GM19455 (cell line): Measurements from ENCODE around the gene RFC5.

Source experiments
- ATAC-seq: cut with Tn5 transposase; IDR thresholded peaks from one replicate; pipeline ENCODE4 v1.9.1; 2021; ENCODE audit not compliant: unreplicated experiment

Gene RFC5

DNA sequence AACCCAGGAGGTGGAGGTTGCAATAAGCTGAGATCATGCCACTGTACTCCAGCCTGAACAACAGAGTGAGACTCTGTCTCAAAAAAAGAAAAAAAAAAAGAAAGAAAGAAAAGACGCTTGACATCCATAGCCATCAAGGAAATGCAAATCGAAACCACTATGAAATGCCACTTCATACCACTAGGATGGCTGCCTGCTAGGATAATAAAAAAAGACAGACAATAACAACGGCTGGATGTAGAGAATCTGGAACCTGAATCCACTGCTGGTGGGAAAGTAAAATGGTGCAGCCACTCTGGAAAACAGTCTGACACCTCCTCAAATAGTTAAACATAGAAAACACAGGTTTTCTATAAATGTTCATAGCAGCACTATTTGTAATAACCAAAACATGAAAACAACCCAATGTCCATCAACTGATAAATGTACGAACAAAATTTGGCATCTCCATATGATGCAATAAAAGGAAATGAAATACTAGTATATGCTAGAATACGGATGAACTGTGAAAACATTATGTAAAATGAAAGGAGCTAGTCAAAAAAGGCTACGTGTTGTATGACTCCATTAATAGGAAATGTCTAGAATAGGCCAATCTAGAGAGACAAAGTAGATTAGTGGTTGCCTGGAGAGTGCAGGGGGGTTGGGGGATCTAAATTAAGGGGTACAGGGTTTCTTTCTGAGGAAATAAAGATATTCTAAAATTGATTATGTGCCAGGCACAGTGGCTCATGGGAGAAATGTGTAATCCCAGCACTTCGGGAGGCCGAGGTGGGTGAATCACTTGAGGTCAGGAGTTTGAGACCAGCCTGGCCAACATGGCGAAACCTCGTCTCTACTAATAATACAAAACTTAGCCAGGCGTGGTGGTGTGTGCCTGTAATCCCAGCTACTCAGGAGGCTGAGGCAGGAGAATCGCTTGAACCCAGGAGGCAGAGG lies 34.7 kb downstream of the RFC5 start:
- no peak for ATAC-seq

DNA sequence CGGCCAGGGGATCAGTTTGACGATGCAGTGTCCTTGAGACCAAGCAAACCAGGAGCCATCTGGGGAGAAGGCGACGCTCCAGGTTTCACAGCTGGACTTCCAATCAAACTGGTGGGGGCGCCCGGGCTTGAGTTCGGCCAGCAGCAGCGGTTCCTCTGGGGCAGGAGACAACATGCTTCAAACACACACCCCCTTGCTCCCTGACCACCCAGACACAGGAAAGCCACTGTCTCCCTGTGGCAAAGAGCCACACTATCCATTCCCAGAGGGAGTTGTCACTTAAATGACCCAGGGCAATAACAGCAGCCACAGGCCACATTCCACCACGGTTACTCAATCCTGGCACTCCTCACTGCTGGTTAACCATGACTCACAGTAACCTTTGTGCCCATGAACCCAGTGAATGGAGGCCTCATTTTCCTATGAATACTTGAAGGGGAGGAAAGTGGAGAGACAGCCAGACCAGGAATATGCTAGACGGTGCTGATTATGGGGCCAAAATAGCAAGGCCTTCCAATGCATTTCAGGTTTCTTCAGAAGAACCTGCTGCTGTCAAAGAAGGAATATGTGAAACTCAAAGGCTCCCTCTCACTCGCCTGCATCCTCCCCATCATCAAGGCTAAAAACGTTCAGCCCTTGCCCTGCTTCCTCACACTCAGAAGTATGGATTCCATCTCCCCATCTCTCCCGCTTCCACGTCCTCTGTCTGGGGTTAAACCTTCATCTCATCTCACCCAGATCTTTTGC lies 36.0 kb downstream of the RFC5 start:
- ATAC-seq = no peak

DNA sequence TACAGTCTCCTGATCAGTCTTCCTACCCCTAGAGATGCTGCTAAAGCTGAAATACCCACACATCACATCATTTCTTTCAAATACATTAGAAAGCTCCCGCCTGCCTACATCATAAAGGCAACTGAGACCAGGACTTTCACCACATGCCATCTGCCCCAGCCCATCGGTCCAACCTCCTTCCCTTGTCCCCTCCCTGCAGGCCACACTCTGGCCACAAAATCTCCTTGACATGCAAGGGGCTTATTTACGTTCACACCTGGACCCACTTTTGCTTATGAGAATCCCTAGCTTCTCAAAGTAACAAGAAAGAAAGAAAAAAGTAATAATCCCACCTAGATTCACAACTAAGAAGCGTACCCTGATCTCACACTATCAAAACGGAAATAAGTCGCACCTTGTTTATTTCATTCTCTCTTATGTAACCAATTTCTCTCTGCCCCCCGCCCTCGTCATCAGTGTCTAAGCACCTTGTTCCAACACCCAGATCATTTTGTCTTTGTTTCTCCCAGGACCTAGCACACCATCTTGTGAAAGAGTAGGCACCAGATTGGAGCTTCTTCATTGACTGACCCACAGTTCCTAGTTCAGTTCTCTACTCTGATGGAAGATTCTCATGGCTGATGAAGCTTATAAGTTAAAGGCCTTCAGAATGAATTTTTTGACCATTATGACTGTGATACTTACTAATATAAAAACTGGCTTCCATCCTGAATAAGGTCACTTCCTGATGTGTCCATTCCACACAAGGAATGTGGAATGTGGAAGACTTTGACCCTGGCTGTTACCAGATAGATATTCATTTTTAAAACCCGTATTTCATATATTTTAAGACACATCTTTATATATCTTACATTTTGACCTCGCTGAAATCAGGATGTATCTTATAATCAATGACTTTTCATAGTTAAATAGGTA lies 36.8 kb downstream of the RFC5 start:
- no peak for ATAC-seq

DNA sequence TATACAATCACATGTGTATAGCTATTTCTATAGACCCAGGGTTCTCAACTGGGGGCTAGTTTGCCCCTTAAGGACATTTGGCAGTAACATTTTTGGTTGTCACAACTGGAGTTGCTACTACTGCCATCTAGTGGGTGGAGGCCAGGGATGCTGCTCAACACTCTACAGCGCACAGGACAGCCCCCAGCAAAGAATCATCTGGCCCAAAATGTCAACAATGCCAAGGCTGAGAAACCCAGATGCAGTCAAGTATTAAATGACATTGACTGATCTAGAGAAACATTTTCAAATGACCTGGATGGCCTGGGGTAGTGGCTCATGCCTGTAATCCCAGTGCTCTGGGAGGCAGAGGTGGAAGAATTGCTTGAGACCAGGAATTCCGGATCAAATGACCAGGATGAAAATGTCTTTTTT lies 38.6 kb downstream of the RFC5 start:
- ATAC-seq = peak; percentile 71

DNA sequence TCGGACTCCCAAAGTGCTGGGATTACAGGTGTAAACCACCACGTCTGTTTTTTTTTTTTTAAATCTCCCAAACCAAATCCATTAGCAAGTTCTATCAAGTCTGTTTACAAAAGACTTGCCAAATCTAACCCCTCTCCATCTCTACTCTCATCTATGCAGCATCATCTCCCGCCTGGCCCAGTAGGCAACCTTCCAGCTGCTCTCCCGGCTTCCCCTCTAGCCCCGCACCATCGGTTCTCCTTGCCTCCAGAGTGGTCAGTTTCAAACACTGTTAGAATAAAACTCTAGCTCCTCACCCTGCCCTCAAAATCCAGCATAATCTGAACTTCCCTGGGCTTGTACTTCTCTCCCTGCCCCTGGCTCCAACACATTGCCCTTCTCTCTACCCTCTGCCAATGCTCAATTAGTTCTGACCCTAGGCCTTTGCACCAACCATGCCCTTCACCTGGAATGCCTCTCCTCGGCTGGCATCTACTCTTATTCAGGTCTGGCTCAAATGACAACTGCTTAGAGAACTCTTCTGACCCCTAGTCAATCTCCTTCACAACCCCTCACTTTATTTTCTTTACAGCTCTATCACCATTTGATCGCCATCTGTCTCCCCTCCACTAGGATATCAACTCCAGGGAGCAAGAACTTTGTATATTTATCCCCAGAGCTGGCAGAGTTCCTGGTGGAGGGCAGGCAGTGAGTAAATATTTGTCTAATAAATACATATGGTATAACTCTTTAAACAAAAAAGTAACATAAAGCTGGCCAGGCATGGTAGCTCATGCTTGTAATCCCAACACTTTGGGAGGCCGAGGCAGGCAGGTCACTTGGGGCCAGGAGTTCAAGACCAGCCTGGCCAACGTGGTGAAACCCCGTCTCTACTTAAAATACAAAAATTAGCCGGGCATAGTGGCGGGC lies 39.6 kb downstream of the RFC5 start:
- ATAC-seq = no peak

DNA sequence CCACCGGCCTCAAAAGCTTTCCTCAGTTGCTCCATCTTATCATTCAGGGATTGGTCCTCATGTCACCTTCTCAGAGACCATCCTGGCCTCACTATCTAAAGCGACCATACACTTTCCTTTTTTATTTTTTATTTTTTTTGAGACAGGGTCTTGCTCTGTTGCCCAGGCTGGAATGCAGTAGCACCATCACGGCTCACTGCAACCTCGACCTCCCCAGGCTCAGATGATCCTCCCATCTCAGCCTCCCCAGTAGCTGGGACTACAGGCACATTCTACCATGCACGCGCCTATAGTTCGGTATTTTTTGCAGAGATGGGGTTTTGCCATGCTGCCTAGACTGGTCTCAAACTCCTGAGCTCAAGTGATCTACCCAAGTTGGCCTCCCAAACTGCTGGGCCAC lies 41.7 kb downstream of the RFC5 start:
- ATAC-seq = no peak

DNA sequence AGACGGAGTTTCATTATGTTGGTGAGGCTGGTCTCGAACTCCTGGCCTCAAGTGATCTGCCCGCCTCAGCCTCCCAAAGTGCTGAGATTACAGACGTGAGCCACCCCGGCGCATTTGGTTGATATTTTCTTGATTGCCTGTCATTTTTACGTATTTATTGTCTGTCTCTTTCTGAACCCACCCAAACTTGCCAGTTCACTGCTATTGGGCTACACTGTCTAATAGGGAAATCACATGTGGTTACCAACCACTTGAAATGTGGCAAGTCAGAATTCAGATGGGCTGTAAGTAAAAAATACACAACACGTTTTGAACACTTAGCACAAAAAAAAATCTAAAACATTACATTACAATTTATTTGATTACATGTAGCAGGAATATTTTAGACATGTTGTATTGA lies 42.4 kb downstream of the RFC5 start:
- no peak for ATAC-seq

DNA sequence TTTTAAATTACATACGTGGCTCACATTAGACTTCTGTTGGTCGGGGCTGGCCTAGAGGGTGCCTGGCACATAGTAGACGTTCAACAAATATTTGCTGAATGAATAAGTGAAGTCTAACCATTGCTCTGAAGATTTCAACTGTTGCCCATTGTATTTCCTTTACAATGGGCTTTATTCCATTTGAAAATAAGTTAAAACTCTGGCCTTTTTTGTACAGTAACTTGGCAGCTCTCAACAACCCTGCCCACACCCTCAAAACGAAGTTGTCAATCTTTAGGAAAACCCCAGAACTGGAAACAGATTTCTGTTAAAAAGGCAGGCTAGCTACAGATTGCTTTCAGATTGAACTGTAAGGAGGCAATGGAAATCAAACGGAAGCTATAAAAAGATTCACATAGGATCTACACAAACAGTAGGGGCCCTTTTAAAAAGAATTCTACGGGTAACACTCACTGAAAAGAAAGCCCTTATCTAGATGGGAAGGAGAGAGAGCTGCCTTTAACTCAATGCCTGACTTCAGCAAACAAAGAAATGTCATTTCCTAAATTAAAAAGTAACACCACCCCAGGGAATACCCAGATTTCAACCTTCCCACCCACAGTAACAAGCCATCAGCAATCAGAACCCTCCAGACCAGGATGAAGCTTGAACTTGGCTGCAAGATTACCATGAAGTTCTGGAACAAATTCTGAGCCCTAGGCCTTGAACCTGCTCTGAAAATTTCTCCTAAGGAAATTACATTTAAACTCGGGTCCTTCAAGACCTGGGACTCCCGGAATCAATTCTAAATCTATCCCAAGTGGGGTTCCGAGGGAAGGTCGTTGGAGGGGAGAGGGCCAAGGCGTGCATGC lies 43.1 kb downstream of the RFC5 start:
- no peak for ATAC-seq

DNA sequence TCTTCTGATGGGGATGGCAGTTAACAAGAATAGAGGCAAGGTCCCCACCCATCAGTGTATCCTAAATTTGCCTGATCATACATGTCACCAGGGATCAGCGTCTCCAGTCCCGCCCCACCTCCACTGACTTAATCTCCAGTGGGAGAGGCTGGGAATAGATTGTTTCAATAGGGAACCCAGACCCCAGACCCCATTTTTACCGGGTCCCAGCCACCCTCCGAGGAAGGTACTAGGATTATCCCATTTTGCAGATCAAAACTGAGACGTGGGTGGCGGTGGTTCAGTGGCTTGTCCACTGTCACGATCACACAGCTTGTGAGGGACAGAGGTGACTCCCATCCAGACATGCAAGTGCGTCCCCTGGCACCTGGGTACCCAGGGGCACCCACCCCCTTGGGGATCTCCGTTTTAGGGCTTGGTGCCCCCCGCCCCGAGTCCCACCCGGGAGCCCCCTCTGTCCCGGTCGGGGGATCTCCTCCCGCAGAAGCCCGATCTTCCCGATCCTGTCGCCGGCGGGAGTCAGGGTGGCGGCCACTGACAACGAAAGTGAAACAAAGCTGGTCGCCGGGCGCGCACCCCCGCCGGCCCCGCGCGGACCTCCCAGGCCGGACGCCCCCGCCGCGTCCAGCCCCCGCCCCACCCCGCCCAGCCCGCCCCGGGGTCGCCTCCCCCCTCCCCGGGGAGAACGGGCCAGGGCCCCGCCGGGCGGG lies 44.0 kb downstream of the RFC5 start:
- peak; percentile 47 for ATAC-seq

DNA sequence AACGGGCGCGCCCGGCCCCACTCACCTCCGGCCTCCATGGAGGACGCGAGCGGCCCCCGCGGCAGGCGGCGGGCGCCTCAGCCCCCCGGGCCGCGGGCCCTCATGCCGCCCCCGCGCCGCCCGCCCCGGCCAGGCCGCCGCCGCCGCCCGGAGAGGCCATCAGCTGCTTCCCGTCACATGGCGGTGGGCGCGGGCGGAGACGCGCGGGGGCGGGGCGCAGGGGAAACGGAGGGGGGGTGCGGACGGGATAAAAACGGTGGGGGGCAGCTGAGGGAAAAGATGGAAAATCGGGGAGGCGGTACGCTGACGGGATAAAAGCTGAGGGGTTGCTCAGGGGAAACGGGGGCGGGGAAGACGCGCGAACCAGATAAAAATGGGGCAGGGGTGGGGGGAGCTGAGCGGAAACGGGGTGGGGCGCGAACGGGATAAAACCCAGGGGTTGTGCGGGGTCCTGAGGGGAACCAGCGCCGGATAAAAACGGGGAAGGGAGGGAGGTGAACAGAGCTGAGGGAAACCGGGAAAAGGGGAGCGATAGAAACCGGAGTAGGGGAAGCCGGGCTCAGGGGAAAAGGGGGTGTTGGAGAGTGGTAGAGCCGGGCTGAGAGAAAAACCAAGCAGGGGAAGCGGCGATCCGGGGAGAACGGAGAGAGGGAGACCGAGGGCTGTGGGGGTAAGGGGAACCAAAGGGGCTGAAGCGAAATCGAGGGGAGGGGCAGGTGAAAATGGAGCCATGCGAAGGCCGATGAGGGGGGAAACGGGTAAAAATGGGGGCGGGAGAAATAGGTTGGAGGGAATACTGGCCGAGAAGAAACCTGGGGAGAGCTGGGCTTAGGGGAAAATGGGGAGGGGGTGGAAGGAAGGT lies 44.7 kb downstream of the RFC5 start, which contains the start of gene WSB2:
TSS of gene WSB2 (minus strand) at position 169 of the 862 bp plus-strand sequence. CDS start at position 38, 131 bp downstream.
- ATAC-seq = peak; percentile 36

DNA sequence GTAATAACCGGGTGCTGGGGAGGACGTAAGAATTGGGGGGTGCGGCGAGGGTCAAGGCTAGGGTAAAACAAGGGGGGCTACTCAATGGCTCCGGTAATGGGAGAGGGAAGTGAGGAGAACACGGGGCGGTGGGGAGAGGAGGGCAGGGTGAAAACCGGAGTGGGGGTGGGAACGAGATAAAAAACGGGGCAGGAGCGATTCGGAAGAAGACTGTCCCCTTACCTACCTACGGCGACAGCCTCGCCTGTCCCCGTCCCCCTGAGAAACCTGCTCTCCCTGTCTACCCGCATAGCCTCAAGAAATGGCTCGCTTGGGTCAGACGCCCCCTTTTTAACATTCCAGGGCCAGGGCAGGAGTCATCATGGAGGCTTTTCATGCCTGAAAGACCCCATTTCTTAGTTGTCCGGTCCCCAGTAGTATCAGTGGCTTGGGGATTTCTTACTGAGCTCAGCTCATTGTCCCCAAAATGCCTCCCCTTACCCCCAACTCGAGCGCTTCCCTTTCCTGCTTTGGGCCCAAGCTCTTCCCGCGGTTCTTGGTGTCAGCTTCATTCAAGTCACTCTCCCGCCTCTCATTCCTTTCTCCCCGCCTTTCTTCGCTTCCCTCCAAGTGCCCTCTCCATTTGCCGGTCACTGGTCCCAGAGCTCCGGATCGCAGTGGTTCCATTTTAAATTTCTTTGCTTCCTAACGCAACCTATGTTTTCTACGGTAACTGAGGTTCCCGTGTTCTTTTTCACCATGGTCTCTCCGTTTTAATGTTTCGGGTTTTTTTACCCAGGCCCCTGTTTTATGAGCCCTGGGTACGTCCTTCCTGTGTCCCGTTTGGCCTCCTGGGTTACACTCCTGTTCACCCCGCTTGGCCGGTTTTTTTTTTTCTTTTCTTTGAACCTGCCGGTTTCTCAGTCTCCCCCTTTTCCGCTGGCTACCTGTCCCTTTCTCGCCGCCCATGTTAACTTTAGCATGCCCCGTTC lies 45.7 kb downstream of the RFC5 start:
- ATAC-seq = no peak

DNA sequence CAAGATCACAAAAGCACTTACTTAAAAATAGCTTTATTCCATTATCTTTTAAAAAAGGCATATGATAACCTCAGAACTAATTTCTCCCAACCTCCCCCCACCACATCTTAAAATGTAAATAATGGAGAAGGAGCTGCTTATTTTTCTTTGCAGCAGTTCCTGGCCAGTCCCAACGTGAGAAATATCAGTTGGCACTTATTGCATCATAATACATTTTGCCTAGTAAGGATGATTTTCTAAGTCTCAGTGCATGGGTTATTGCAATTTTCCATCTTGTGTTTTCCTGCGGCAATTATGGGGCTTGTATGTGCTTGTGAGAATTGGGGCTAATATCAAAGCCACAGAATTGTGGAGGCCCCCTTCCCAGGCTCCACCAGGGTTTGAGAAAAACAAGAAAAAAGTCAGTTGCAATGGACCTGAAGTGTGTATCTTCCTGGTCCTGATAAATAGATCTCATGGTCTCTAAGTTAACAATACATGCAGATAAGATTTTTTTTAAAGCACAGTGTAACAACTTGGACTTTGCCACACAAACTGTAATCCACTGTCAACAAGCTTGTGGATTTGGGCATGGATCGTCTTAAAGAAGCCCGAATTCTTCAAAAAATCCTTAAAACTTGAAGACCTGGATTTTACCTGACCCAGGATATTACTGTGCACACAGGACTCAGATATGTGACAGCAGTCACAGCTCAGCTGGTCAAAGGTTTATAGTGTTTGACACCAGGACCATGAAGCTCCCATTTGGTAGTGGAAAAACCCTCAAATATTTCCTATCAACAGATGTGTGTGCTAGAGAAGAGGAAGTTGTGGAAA lies 47.3 kb downstream of the RFC5 start:
- ATAC-seq = no peak

DNA sequence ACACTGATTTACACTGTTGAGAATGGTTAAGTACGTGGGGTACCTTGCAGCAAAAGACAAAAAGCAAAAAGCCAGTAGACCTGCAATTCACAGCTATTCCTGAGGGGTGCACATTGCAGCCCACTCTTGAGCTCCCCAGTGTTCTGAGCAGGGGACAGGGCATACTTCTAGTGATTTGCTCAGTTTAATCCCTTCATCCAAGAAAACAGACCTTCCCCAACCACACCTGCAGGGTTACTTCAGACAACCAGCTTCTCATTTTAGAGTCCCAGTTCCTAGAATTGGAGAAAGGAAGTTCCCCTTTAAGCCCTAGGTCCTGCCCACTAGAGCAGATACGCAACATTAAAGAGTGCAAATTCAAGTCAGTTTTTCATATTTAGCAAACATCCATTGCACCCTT lies 48.1 kb downstream of the RFC5 start:
- no peak for ATAC-seq

DNA sequence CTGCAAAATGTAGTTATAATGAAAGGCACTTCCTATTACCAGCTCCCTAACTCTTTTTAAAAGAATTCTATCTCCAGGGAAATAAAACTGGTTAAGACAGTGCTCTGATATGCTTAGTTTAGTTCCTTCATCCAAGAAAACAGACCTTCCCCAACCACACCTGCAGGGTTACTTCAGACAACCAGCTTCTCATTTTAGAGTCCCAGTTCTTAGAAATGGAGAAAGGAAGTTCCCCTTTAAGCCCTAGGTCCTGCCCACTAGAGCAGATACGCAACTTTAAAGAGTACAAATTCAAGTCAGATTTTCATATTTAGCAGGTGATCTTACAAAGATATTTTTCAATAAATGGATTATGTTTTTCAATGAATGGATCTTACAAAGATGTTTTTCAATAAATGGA lies 48.9 kb downstream of the RFC5 start:
- ATAC-seq = no peak

DNA sequence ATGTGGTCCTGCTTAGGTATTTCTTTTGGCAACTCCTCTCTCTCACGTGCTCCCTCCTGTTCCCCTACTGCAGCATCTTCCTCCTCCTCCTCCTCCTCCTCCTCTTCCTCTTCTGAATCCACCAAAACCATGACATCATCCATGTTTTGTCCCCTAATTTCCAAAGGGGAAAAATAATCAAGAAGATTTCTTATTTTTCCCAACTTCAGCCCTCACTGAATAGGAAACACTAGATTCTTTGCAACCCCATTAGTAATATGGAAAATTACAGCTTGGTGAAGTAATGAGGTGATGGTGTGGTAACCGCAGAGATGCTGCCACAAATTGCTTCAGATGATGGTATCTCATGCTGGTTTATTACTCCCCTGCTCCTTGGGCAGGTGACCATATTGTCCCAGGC lies 51.9 kb downstream of the RFC5 start:
- no peak for ATAC-seq

DNA sequence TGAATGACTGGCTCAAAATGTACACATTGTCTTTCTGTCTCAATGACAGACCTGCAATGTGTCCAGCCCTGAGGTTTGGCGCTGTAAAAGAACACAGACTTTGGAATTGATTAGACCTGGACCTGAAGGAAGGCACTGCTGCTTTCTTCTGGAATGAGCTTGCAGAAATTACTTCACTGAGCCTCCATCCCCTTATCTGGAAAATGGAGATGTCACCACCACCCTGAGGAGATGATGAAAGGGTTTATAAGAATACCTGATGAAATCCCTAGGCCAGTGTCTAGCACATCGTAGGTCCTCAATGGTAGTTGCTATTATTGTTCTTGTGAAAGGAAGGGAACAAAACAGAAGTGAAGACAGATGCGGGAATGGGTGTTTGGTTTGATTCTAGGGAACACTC lies 54.1 kb downstream of the RFC5 start:
- no peak for ATAC-seq
